Panc1 (cell line): ENCODE data around the gene BRD2. TPM values are rescaled to one million over a fixed set of nuclear protein-coding genes. Genes with fewer than 3 reads are reported as not detected.

Experiments
- ATAC-seq: fragments of 200-7000 bp; cut with Tn5 transposase; 2 replicates; pipeline ENCODE4 v1.9.1; 2020; ENCODE audit warnings: mild to moderate bottlenecking, moderate library complexity
- BruUV-seq: library from RNA; stranded (reverse); fragments of 400-500 nt; replicated peaks from 2 replicates; lab custom pipeline; 2021; lab: Mats Ljungman, UMichigan
- CTCF ChIA-PET: fragments of 300-600 bp; sonication (Branson Sonifier 250); formaldehyde crosslinking; loops from one replicate; lab custom pipeline; 2022; ENCODE audit warnings: antibody characterized with exemption; lab: Charles Lee
- POLR2A ChIA-PET: fragments of 300-600 bp; sonication (Branson Sonifier 250); formaldehyde crosslinking; loops from one replicate; lab custom pipeline; 2022; ENCODE audit warnings: antibody characterized with exemption; lab: Charles Lee
- DNase-seq: peaks from one replicate; pipeline ENCODE4 v3.0.0-alpha.2; 2010; ENCODE audit warnings: low read depth, low spot score
- H3K27ac ChIP-seq: 2 replicates; pipeline ENCODE4 v1.5.1; 2011; ENCODE audit warnings: mild to moderate bottlenecking, low read length, inconsistent platforms
- H3K27me3 ChIP-seq: fragments of 200-500 bp; sonication (Bioruptor generic); 2 replicates; pipeline ENCODE4 v1.6.0; 2014; ENCODE audit warnings: low read length, inconsistent platforms; ENCODE audit not compliant: control insufficient read depth, insufficient read depth
- H3K36me3 ChIP-seq: fragments of 200-500 bp; sonication (Bioruptor generic); 2 replicates; pipeline ENCODE4 v1.5.1; 2014; ENCODE audit warnings: inconsistent platforms, mild to moderate bottlenecking, low read length, moderate library complexity; ENCODE audit not compliant: control insufficient read depth, insufficient read depth
- H3K4me1 ChIP-seq: 2 replicates; pipeline ENCODE4 v1.5.1; 2011; ENCODE audit warnings: inconsistent platforms, mild to moderate bottlenecking, low read length, moderate library complexity; ENCODE audit not compliant: control insufficient read depth, insufficient read depth
- H3K4me3 ChIP-seq, 2 experiments: 2 replicates each; pipeline ENCODE4 v1.5.1; 2011 to 2012; ENCODE audit warnings: low read depth in 2 of 2, low read length in 2 of 2, mild to moderate bottlenecking in 2 of 2, inconsistent platforms in 1 of 2, moderate library complexity in 1 of 2
- H3K9me3 ChIP-seq: fragments of 200-500 bp; sonication (Bioruptor generic); 2 replicates; pipeline ENCODE4 v1.5.1; 2014; ENCODE audit warnings: low read depth, mild to moderate bottlenecking, inconsistent platforms, low read length, moderate library complexity; ENCODE audit not compliant: control insufficient read depth, insufficient read depth
- CTCF ChIP-seq: fragments of 450-650 bp; IDR thresholded peaks from 2 replicates; pipeline ENCODE4 v1.5.1; 2017; ENCODE audit warnings: mild to moderate bottlenecking
- POLR2AphosphoS5 ChIP-seq: IDR thresholded peaks from 2 replicates; pipeline ENCODE4 v1.6.1; 2012; ENCODE audit warnings: mild to moderate bottlenecking, low read depth, low read length, moderate library complexity
- SIN3A ChIP-seq: IDR thresholded peaks from 2 replicates; pipeline ENCODE4 v1.6.1; 2012; ENCODE audit warnings: low read depth, mild to moderate bottlenecking, low read length, moderate library complexity, borderline replicate concordance; ENCODE audit not compliant: insufficient read depth
- TCF7L2 ChIP-seq: IDR thresholded peaks from 2 replicates; pipeline ENCODE4 v1.6.1; 2011; ENCODE audit warnings: mild to moderate bottlenecking, low read depth, low read length, inconsistent platforms
- in situ Hi-C: cut with HindIII; loops from 2 replicates; pipeline ENCODE4 v1.10.0; 2016; ENCODE audit warnings: low sequenced_read_pairs, low pct_unique_long_range_greater_than_20kb
- intact Hi-C: fragments of 100-400 bp; cut with micrococcal nuclease; formaldehyde crosslinking; loops from one replicate; pipeline ENCODE4 v1.10.0; 2022; ENCODE audit not compliant: unreplicated experiment
- total RNA-seq: library from RNA; stranded (reverse); gene quantifications from one replicate; pipeline ENCODE4 v1.2.1, GENCODE V29; 2021; ENCODE audit not compliant: unreplicated experiment
- TF ChIP-seq, protein P1 (sequence below), 2 experiments: IDR thresholded peaks; 2 replicates each; pipeline ENCODE4 v1.6.1; 2011 to 2012; ENCODE audit warnings: low read depth in 2 of 2, control low read depth in 1 of 2, low read length in 1 of 2, mild to moderate bottlenecking in 1 of 2, moderate library complexity in 1 of 2; ENCODE audit not compliant: insufficient read depth in 1 of 2

The BRD2 gene
- total RNA-seq, 1 experiment from 2014 or later = 209 TPM

DNA sequence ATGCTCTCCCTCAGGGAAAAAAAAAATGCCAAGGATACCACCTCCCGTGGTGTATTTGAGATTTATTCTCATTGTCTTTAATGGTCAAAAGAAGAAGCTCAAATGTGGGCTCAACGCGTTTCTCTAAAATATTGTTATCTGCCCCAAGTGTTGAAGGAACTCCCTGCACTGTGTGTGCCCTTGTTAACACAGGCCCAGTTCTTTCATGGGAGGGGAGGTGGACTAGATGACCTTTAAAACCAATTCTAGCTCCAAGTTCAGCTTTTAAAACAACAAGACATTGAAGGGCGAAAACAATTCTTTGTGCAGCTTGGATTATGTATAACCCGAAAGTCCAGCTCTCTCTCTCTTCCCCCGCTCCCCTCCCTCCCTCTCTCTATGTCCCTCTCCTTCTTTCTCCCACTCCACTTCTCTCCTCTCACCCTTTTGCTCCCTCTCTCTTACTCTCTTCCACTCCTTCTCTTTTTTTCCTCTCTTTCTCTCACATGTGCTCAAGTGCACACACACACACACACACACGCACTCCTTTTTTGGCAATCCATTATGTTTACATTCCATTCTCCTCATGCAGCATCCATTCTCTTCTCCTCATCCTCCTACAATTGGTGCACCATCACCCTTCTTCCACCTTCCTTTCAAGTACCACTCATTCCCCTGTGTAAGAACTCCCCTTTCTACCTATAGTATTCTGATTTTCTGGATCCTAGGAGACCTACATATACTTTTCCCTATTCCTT lies 36.1 kb upstream of the BRD2 start:
- DNase-seq (no peak), ATAC-seq (no peak)
- intact Hi-C loops (loop anchor here (2.0 kb wide), 1 partner anchor 53 kb away; no protein-coding TSS in a partner anchor), in situ Hi-C loops (no loop called here)
- ChIA-PET CTCF (interaction anchor here (0.6 to 1.6 kb wide), 2 partner anchors 52 to 212 kb away, joined by 3 to 6 read pairs; no protein-coding TSS in a partner anchor), POLR2A (no interaction called here)
- no peak overlapping the region for H3K27ac ChIP-seq
- H3K4me3 ChIP-seq = no peak overlapping the region
- no peaks in the 10 kb centered on the region for H3K4me1 ChIP-seq
- BruUV-seq = no TSS peak
- no peaks in the 10 kb centered on the region for H3K36me3 ChIP-seq
- peaks cover 2% of the 10 kb centered on the region; the same call in 1 of the 2 replicates for H3K27me3 ChIP-seq
- no peaks in the 10 kb centered on the region for H3K9me3 ChIP-seq
- TF ChIP-seq, protein P1, sequence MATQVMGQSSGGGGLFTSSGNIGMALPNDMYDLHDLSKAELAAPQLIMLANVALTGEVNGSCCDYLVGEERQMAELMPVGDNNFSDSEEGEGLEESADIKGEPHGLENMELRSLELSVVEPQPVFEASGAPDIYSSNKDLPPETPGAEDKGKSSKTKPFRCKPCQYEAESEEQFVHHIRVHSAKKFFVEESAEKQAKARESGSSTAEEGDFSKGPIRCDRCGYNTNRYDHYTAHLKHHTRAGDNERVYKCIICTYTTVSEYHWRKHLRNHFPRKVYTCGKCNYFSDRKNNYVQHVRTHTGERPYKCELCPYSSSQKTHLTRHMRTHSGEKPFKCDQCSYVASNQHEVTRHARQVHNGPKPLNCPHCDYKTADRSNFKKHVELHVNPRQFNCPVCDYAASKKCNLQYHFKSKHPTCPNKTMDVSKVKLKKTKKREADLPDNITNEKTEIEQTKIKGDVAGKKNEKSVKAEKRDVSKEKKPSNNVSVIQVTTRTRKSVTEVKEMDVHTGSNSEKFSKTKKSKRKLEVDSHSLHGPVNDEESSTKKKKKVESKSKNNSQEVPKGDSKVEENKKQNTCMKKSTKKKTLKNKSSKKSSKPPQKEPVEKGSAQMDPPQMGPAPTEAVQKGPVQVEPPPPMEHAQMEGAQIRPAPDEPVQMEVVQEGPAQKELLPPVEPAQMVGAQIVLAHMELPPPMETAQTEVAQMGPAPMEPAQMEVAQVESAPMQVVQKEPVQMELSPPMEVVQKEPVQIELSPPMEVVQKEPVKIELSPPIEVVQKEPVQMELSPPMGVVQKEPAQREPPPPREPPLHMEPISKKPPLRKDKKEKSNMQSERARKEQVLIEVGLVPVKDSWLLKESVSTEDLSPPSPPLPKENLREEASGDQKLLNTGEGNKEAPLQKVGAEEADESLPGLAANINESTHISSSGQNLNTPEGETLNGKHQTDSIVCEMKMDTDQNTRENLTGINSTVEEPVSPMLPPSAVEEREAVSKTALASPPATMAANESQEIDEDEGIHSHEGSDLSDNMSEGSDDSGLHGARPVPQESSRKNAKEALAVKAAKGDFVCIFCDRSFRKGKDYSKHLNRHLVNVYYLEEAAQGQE (IDR thresholded peaks at IDR 0.05; ENCODE audit: insufficient read depth in 1 of 2, low read depth in 2 of 2, low read length in 1 of 2) = no peak
- no peak for TF ChIP-seq SIN3A
- no peak for TF ChIP-seq POLR2AphosphoS5
- TF ChIP-seq CTCF = no peak
- no peak for TF ChIP-seq TCF7L2

- no peaks in the 10 kb centered on the region for H3K36me3 ChIP-seq
- DNase-seq (peak; percentile 48), ATAC-seq (peak; percentile 83)
- intact Hi-C loops = loop anchor here (2.0 kb wide), 1 partner anchor 51 kb away; no protein-coding TSS in a partner anchor
- no TSS peak for BruUV-seq
- H3K9me3 ChIP-seq = no peaks in the 10 kb centered on the region
- no peak overlapping the region for H3K4me3 ChIP-seq
- TF ChIP-seq, protein P1 (IDR thresholded peaks at IDR 0.05; ENCODE audit: insufficient read depth in 1 of 2, low read depth in 2 of 2, low read length in 1 of 2) = no peak
- TF ChIP-seq TCF7L2 (no peak), CTCF (peak; percentile 89)
- no peaks in the 10 kb centered on the region for H3K4me1 ChIP-seq
- CTCF ChIA-PET = interaction anchor here (0.5 to 1.5 kb wide), 11 partner anchors 10 to 323 kb away, joined by 3 to 20 read pairs (median 3); no protein-coding TSS in a partner anchor
- H3K27ac ChIP-seq = no peak overlapping the region
- peaks cover 2% of the 10 kb centered on the region; the same call in 1 of the 2 replicates for H3K27me3 ChIP-seq
- in situ Hi-C loops = no loop called here
- POLR2A ChIA-PET = interaction anchor here (1.7 kb wide), 1 partner anchor 38 kb away, joined by 11 read pairs; no protein-coding TSS in a partner anchor
Observed at GRCh38 chr6:32933661-32934085, 34.7 kb upstream of the BRD2 start.
